GM20000 (cell line): ENCODE results near the gene C2CD3.

Experiments used
- DNase-seq: peaks from one replicate; pipeline ENCODE4 v3.0.0; 2012; ENCODE audit warnings: low spot score
- CTCF ChIP-seq: IDR thresholded peaks from 2 replicates; pipeline ENCODE4 v1.5.1; 2012; ENCODE audit warnings: mild to moderate bottlenecking, control low read depth; ENCODE audit errors: extremely low read depth, missing control alignments

The C2CD3 gene

GRCh38 chr11:73965764-73966121 is 205.1 kb downstream of the C2CD3 start:
- DNase-seq, result no peak
- no peak for TF ChIP-seq CTCF

- DNase-seq, result no peak
- TF ChIP-seq CTCF, result no peak
Observed at GRCh38 chr11:73965076-73965763, 205.6 kb downstream of the C2CD3 start.

GRCh38 chr11:73963861-73964260 is 206.9 kb downstream of the C2CD3 start:
- no peak for DNase-seq

More at GRCh38 chr11:73963861-73964260, 206.9 kb downstream of the C2CD3 start:
- no peak for TF ChIP-seq CTCF
